ENCODE measurements around the gene MLXIPL.
"Not testable (repeated sequence)": the region's sequence is repeated elsewhere in the genome, so short reads cannot be mapped to it uniquely, and the experiment has no call there.

MLXIPL gene

DNA sequence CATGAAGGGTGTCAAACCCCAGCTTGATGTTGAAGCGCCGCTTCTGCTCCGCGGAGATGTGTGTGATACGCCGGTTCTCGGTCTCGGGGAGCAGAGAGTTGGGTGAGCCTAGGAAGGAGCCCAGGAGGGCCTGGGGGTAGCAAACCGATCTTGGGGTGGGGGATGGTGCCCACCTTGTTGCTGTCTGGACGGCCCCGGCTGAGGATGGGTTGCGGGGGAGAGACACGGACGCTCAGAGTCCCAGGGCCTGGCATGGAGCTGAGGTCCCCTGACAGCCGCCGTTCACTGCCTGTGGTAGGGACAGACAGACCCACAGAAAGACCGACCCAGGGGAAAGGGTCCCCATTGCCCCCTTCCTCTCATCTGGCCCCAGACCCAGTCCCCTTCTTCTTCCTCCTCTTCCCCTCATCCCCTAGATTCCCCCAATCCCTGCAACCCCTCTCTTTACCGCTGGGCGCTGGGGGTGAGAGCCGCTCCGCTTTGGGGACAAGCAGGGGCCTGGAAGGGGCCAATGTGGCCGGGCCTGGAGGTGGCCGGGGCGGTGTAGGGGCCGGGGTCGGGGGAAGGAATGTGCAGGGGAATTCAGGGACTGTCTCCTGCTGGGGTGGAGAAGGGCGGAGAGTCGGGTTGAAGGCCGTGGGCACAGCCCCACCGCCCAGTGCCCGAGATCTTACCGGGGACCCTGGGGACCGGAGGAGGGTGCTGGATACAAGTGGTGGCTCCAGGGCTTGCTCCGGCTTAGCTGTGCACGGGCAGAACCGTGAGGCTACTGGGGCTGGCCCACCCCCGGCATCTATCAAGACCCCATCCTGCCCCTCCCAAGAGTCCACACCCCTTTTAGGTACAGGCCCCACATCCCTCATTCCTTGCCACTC is 27.9 kb downstream of the MLXIPL start:
- Histone ChIP-seq H3K27ac (ENCODE audit: low read depth, low read length, severe bottlenecking) (no peak overlapping the region), H3K4me3 (ENCODE audit: extremely low read depth, insufficient read depth, low read length, poor library complexity, severe bottlenecking) (no peak overlapping the region), H3K9me3 (ENCODE audit: control insufficient read depth, low read length) (no peaks in the 10 kb centered on the region), H3K36me3 (ENCODE audit: control insufficient read depth, insufficient read depth, low read length) (no peaks in the 10 kb centered on the region), H3K4me1 (ENCODE audit: control insufficient read depth, insufficient read depth, low read length, poor library complexity, severe bottlenecking) (no peaks in the 10 kb centered on the region)
- WGBS, 2 experiments (ENCODE audit: insufficient coverage in 2 of 2): 77 to 83% methylated on average over 28 to 33 of the region's 37 CpGs

DNA sequence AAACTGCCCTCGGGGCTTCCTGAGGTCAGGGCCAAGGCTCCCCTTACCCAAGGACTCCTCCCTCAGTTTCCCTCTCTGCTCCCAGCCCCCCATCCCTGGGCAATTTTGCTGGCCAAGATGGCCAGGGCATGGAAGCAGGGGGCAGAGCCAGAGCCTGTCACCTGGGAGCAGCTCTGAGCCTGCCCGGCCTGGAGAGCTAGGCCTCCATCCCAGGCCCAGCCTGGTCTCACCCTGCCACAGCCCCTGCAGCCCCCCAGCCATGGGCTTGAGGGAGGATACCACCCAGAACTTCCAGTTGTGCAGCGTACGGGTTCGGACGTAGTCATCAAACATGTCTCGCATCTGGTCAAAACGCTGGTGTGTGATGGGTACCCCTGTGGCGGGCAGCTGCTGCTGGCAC is 29.0 kb downstream of the MLXIPL start:
- Histone ChIP-seq H3K36me3 (ENCODE audit: control insufficient read depth, insufficient read depth, low read length) (no peaks in the 10 kb centered on the region), H3K4me3 (ENCODE audit: extremely low read depth, insufficient read depth, low read length, poor library complexity, severe bottlenecking) (no peak overlapping the region), H3K9me3 (ENCODE audit: control insufficient read depth, low read length) (no peaks in the 10 kb centered on the region), H3K4me1 (ENCODE audit: control insufficient read depth, insufficient read depth, low read length, poor library complexity, severe bottlenecking) (no peaks in the 10 kb centered on the region), H3K27ac (ENCODE audit: low read depth, low read length, severe bottlenecking) (no peak overlapping the region)
- 89 to 91% methylated on average over 9 of the region's 9 CpGs for WGBS, 2 experiments (ENCODE audit: insufficient coverage in 2 of 2)

DNA sequence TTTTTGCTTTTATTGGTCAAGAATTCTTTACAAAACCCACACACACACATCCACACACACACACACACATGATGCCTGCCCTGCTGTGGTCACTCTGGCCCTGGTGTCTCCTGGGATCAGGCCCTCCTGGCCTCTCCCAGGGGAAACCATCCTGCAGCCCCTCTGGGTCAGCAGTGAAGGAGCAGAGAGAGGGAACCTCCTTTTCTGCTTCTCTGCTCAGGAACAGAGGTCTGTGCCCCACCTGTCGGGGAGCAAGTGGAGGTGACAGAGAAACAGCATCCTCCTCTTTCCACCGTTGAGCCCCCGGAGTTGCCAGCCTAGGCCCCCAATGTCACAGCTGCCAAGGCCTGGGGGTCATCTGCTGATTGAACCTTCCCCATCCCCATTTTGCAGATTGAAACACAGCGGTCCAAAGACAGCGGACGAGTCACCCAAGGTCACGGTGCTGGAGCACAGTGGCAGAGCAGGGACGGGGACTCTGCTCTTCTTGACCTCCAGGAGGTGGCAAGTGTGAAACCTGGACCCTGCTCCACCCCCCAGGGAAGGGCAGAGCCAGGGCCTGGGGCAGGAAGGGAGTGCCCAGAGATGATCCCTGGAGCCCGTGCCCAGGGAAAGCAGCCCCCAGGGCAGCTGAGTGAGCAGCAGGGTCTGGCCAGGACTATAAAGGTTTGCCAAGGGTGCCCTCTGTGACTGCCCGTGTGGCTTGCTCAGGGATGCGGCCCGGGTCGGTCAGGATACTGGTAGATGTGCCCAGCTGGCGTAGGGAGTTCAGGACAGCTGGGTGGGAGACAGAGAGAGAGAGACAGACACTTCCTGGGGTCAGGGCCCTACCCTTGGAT is 30.9 kb downstream of the MLXIPL start:
- H3K27ac ChIP-seq (ENCODE audit: low read depth, low read length, severe bottlenecking): no peak overlapping the region
- H3K4me1 ChIP-seq (ENCODE audit: control insufficient read depth, insufficient read depth, low read length, poor library complexity, severe bottlenecking): no peaks in the 10 kb centered on the region
- H3K36me3 ChIP-seq (ENCODE audit: control insufficient read depth, insufficient read depth, low read length): no peaks in the 10 kb centered on the region
- no peaks in the 10 kb centered on the region for H3K9me3 ChIP-seq (ENCODE audit: control insufficient read depth, low read length)
- 86 to 88% methylated on average over 14 of the region's 14 CpGs for WGBS, 2 experiments (ENCODE audit: insufficient coverage in 2 of 2)
- no peak overlapping the region for H3K4me3 ChIP-seq (ENCODE audit: extremely low read depth, insufficient read depth, low read length, poor library complexity, severe bottlenecking)

DNA sequence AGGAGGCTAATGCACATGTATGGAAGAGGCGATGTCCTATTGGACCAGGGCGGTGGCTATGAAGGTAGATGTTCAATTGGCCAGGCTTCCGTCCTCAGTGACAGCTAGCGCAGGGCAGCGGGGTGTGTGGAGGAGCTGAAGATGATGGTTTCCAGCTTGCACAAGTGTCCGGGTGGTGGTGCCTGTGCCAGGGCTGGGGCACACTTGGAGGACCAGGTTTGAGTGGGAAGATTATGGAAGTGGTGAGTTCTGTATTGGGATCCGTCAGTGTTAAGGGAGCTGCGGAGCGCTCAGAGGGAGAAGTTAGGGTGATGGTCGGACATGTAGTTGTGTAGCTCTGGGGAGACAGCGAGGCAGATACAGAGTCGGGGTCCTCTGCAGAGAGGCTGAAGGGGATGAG is 37.4 kb downstream of the MLXIPL start:
- WGBS, 2 experiments (ENCODE audit: insufficient coverage in 2 of 2): 94 to 96% methylated on average over 10 to 12 of the region's 12 CpGs
- Histone ChIP-seq H3K4me3 (ENCODE audit: extremely low read depth, insufficient read depth, low read length, poor library complexity, severe bottlenecking) (no peak overlapping the region), H3K36me3 (ENCODE audit: control insufficient read depth, insufficient read depth, low read length) (no peaks in the 10 kb centered on the region), H3K4me1 (ENCODE audit: control insufficient read depth, insufficient read depth, low read length, poor library complexity, severe bottlenecking) (peaks cover 4% of the 10 kb centered on the region), H3K9me3 (ENCODE audit: control insufficient read depth, low read length) (no peaks in the 10 kb centered on the region), H3K27ac (ENCODE audit: low read depth, low read length, severe bottlenecking) (no peak overlapping the region)

DNA sequence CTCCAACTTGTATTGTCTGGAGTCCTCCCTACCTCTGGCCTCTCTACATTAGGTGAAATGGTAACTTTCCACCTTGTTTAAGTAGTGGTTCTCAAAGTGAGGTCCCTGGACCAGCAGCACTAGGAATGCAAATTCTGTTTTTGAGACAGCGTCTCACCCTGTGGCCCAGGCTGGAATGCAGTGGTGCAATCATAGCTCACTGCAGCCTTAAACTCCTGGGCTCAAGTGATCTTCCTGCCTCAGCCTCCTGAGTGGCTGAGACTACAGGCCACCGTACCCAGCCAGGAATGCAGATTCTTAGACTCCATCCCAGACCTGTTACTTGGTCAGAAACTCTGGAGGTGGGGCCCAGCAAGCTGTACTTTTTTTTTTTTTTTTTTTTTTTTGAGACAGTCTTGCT is 39.1 kb downstream of the MLXIPL start:
- Histone ChIP-seq H3K36me3 (ENCODE audit: control insufficient read depth, insufficient read depth, low read length) (no peaks in the 10 kb centered on the region), H3K9me3 (ENCODE audit: control insufficient read depth, low read length) (no peaks in the 10 kb centered on the region), H3K27ac (ENCODE audit: low read depth, low read length, severe bottlenecking) (no peak overlapping the region), H3K4me1 (ENCODE audit: control insufficient read depth, insufficient read depth, low read length, poor library complexity, severe bottlenecking) (peaks cover 13% of the 10 kb centered on the region), H3K4me3 (ENCODE audit: extremely low read depth, insufficient read depth, low read length, poor library complexity, severe bottlenecking) (no peak overlapping the region)
- WGBS, 2 experiments (ENCODE audit: insufficient coverage in 2 of 2): 56 to 60% methylated on average over 1 to 2 of the region's 2 CpGs

DNA sequence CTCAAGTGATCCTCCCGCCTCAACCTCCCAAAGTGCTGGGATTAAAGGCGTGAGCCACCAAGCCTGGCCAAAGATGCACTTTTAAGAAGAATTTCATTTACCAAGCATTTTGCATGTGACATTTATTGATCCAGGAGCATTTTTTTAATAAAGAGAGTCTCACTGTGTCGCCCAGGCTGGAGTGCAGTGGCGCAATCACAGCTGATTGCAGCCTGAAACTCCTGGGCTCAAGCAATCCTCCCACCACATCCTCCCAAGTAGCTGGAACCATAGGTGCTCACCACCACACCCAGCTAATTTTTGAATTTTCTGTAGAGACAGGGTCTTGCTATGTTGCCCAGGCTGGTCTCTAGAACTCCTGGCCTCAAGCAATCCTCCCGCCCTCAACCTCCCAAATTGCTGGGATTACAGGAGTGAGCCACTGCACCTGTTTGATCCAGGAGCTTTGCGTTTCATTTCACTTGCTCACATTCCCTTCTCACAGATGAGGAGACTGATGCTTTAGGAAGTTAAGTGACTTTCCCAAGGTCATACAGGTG is 41.6 kb downstream of the MLXIPL start:
- Histone ChIP-seq H3K4me3 (ENCODE audit: extremely low read depth, insufficient read depth, low read length, poor library complexity, severe bottlenecking) (no peak overlapping the region), H3K9me3 (ENCODE audit: control insufficient read depth, low read length) (no peaks in the 10 kb centered on the region), H3K27ac (ENCODE audit: low read depth, low read length, severe bottlenecking) (no peak overlapping the region), H3K36me3 (ENCODE audit: control insufficient read depth, insufficient read depth, low read length) (peaks cover under 1% of the 10 kb centered on the region), H3K4me1 (ENCODE audit: control insufficient read depth, insufficient read depth, low read length, poor library complexity, severe bottlenecking) (peaks cover 13% of the 10 kb centered on the region)
- WGBS, 2 experiments (ENCODE audit: insufficient coverage in 2 of 2): 94 to 96% methylated on average over 5 of the region's 6 CpGs

DNA sequence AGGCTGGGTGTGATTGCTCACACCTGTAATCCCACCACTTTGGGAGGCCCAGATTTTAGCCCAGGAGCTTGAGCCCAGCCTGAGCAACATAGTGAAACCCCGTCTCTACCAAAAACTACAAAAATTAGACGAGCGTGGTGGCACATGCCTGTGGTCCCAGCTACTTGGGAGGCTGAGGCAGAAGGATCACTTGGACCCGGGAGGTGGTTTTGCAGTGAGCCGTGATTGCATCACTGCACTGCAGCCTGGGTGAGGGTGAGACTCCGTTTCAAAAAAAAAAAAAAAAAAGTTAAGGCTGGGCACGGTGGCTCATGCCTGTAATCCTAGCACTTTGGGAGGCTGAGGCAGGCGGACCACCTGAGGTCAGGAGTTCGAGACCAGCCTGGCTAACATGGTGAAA is 43.3 kb downstream of the MLXIPL start:
- WGBS, 2 experiments (ENCODE audit: insufficient coverage in 2 of 2): 88 to 98% methylated on average over 5 to 7 of the region's 9 CpGs
- not testable (repeated sequence) for H3K4me3 ChIP-seq (ENCODE audit: extremely low read depth, insufficient read depth, low read length, poor library complexity, severe bottlenecking)

DNA sequence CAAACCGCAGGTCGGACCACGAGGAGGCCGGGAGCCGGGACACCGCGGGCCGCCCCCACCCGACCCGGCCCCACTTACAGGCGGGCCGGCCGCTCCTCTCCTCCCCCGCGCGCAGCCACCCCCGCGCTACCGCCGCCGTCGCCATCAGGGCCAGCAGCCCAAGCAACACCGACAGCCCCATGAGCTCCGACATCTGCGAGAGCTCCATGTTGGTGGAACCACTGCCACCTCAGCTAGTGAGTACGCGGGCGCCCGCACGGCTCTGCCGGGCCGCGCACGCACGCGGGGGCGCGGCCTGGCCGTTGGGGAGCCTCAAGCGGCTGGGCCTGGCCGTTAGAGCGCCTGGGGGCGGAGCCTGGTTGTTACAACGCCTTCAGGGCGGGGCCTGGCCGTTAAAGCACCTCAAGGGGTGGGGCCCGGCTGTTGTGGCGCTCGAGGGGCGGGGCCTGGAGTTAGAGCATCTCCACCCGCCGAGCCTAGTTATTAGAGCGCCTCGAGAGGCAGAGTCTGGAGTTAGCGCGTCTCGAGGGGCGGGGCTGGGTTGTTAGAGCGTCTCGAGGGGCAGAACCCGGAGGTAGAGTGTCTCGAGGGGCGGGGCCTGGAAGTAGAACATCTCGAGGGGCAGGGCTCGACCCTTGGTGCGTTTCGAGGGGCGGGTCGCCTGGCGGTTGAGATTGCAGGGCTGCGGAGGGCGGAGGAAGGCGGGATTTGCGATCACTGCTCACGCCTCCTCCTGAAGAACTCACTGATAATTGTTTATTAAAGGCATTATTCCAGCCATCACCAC is 45.8 kb downstream of the MLXIPL start, which contains the start of gene TBL2:
TBL2 (minus strand) TSS at position 238 of the 787 bp plus-strand sequence; CDS start at position 208, 30 bp downstream.
- H3K36me3 ChIP-seq (ENCODE audit: control insufficient read depth, insufficient read depth, low read length): peaks cover 32% of the 10 kb centered on the region
- H3K4me1 ChIP-seq (ENCODE audit: control insufficient read depth, insufficient read depth, low read length, poor library complexity, severe bottlenecking): peaks cover 22% of the 10 kb centered on the region
- peak within 1 kb of the TSS; percentile 86 for H3K27ac ChIP-seq (ENCODE audit: low read depth, low read length, severe bottlenecking)
- no peaks in the 10 kb centered on the region for H3K9me3 ChIP-seq (ENCODE audit: control insufficient read depth, low read length)
- 0 to 1% methylated on average over 42 of the region's 75 CpGs for WGBS, 2 experiments (ENCODE audit: insufficient coverage in 2 of 2)
- peak within 1 kb of the TSS; percentile 82 for H3K4me3 ChIP-seq (ENCODE audit: extremely low read depth, insufficient read depth, low read length, poor library complexity, severe bottlenecking)

More for the DNA sequence above, 43.3 kb downstream of the MLXIPL start:
- H3K36me3 ChIP-seq (ENCODE audit: control insufficient read depth, insufficient read depth, low read length): peaks cover 13% of the 10 kb centered on the region
- H3K4me1 ChIP-seq (ENCODE audit: control insufficient read depth, insufficient read depth, low read length, poor library complexity, severe bottlenecking): peaks cover 22% of the 10 kb centered on the region
- not testable (repeated sequence) for H3K27ac ChIP-seq (ENCODE audit: low read depth, low read length, severe bottlenecking); H3K9me3 ChIP-seq (ENCODE audit: control insufficient read depth, low read length)

DNA sequence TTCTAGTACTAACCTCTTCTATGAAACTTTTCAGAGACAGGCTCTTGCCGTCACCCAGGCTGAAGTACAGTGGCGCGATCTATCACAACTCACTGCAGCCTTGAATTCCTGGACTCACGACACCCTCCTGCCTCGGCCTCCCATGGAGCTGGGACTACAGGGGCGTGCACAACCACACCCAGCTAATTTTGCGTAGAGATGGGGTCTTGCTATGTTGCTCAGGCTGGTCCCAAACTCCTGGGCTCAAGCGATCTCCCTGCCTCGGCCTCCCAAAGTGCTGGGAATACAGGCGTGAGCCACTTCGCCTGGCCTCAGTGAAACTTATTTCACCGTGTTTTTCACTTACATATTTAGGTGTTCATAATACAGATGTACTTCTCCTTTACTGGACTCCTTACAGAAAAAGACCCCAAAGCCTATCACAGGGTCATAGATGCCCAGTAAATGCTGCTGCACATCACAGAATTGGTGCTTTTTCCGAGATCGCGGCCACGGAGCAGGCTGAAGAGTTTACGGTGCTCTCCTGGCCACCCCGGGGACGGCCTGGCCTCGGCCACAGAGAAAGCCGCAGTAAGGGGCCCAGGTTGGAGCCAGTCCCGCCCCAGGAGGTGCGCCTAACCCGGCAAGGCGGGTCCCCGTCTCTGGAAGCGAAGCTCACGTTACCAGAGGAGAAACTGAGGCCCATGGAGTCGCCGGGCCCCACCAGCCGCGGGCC is 46.5 kb downstream of the MLXIPL start:
- Histone ChIP-seq H3K27ac (ENCODE audit: low read depth, low read length, severe bottlenecking) (peak overlapping the region; percentile 86), H3K4me3 (ENCODE audit: extremely low read depth, insufficient read depth, low read length, poor library complexity, severe bottlenecking) (peak overlapping the region; percentile 82), H3K4me1 (ENCODE audit: control insufficient read depth, insufficient read depth, low read length, poor library complexity, severe bottlenecking) (peaks cover 22% of the 10 kb centered on the region), H3K36me3 (ENCODE audit: control insufficient read depth, insufficient read depth, low read length) (peaks cover 39% of the 10 kb centered on the region), H3K9me3 (ENCODE audit: control insufficient read depth, low read length) (no peaks in the 10 kb centered on the region)
- WGBS, 2 experiments (ENCODE audit: insufficient coverage in 2 of 2): 25 to 29% methylated on average over 20 to 23 of the region's 32 CpGs
